Measurements from ENCODE around the gene COL6A2.
"Not testable (repeated sequence)": the region's sequence is repeated elsewhere in the genome, so short reads cannot be mapped to it uniquely, and the experiment has no call there.

Gene COL6A2

GRCh38 chr21:46097336-46098293 is at the start of gene COL6A2:
COL6A2 (plus strand) TSS chr21:46098112.
- DNase-seq: peak; percentile 49

DNA sequence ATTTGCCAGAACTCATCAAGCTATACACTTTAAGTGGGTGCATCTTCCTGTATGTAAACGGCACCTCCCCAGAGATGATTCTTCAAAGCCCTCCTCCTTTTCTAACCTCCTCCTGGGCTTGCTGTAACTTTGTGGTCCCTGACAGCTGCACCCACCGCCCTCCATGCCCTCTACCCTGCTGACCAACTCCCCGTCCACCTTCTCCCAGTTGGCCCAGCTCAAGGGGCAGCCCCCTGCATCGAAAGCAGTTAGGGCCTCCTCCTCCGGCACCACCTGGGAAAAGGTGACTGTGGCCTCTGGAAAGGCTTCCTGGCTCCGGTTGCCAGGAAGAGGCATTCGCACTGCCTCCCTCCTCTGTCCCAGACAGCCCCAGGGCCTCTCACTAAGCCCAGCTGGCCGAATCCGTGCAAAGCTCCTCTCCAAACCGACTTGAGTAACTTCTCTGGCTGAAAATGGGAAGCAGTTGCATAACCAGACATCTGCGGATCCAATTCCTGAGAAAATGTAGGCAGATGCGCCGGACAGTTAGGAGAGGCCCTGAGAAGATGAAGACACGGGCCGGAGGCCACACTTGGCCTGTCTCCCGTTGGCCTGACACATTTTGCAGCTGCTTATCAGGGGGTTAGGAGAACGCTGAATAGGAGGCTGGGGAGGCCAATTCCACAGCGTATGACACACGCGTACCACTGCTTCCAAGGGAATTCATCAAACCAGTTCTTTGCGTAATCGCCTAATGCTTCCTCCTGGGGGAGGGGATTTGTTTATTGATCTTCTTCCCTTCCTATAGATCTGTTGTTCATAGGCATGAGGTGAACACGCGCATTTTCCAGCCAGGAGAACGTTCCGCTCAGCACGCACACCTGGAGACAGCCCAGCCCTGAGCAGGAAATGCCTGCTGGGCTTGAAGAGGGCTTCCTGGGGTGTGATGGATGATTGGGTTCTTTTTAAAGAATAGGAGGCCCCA is 48.7 kb upstream of the COL6A2 start:
- DNase-seq: no peak

- no peak for DNase-seq
These were observed 47.8 kb upstream of the COL6A2 start for GRCh38 chr21:46049890-46050667.

- DNase-seq: no peak
These were observed 47.1 kb upstream of the COL6A2 start for GRCh38 chr21:46050668-46051378.

DNA sequence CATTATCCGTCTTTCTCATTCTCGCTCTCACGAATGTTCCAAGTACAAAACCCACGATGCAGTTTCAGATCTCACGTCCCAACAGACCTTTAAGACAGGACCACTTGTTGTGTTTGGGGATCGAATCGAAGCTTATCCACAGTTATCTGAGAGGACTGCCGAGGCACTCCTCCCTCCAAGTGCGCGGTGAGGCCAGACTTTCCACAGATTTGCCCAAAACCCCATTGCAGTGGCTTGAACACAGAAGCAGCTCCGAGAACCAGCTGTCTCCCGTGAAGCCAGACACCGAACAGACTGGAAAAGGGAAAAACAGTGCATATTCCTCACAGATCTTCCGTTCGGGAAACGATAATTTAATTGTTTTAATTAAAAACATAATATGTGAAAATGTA is 46.5 kb upstream of the COL6A2 start:
- DNase-seq: no peak

- no peak for DNase-seq
These were observed 45.9 kb upstream of the COL6A2 start for GRCh38 chr21:46051821-46052675.

DNA sequence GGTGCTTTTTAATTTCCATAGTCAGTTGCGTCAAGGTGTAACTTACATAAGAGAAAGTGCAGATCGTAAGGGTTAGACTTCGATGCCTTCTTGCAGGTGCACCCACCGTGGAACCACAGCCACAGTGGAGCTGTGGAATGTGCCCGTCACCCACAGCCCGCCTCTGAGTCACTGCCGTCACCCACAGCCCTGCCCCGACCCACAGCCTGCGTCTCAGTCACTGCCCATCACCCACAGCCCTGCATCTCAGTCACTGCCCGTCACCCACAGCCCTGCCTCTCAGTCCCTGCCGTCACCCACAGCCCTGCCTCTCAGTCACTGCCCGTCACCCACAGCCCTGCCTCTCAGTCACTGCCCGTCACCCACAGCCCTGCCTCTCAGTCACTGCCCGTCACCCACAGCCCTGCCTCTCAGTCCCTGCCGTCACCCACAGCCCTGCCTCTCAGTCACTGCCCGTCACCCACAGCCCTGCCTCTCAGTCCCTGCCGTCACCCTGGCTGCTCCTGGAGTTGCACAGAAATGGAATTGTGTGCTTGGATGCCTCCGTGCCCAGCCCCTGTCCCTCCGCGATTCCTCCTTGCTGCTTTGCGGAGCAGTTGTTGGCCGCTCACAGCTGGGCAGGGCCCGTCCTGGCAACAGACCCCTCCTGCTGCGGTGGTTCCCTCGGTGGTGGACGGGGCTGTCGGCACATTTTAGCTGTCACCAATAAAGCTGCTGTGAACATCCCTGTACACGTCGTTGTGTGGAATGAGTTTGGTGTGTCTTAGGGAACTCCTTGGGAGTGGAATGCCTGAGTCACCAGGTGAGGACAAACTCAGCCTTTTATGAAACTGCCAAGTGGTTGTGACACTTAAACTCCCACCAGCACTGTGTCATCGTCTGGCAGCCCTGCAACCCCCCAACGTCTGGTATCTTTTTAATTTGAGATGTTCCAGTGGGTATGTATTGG is 44.9 kb upstream of the COL6A2 start:
- peak; percentile 32 for DNase-seq

DNA sequence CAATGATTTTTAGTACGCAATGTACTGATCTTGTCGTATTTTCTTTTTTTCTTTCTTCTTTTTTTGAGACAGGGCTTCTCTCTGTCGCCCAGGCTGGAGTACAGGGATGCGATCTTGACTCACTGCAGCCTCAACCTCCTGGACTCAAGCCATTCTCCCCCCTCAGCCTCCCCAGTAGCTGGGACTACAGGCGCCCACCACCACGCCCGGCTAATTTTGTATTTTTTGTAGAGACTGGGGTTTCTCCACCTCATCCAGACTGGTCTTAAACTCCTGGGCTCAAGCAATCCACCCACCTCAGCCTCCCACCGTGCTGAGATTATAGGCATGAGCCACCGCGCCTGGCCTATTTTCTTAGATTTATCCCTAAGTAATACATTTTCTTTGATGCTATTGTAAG is 43.9 kb upstream of the COL6A2 start:
- DNase-seq: no peak

DNA sequence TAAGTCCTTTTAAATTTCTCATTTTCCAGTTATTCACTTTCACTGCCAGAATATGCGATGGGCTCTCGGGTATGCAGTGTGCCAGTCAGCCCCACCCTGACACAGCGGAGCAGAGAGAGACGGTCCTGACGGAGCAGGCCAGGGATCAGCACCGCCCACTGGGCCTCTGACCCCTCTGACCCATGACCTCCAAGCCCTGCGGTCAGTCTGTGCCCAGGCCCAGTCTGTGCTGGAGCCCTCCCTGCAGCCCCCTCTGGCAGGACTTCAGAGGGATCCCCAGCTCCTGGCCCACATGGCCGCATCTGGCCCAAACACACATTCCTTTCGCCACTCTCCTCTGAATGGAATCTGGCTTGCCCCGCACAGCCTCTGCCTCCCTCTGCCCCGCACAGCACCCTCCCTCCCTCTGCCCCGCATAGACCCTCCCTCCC is 43.4 kb upstream of the COL6A2 start:
- DNase-seq: no peak

DNA sequence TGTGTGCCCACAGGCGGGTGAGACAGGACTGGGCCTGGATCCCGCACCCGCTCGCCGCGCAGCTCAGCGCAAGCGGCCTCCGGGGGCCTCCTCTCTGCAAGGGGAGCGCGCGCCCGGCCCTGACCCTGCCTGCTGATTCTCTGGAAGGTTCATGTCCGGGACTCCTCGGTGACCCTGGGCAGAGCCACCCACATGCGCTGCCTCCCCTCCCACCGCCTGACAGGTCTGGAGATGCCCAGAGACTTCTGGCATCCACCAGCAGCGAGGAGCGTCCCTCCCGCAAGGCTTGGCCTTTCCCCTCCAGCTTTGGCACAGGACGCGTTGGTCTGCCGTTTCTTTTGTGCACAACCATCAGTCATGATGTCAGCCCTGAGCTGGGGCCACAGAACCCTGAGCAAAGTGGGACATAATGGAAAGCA is 42.0 kb upstream of the COL6A2 start:
- no peak for DNase-seq

DNA sequence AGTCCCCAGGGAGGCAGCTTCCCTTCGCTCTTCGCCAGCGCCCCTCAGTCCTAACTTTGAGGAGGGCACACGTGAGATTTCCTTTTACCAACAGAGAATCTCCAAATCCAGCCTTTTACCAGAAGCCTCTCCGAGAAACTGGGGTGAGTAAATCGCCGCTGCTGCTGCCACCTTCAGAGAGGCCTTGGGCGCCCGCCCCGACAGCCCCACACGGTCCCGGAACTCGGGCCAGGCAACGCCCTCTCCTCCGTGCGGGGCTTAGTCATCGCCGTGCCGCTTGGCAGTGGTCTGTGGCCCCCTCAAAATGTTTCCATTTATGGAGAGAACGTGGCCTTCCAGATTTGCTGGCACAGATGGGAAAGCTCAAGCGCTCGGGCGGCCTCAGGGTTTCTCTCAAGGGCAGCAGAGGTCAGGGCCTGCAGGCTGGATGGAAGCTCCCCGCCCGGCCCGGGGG is 41.4 kb upstream of the COL6A2 start:
- DNase-seq: no peak

DNA sequence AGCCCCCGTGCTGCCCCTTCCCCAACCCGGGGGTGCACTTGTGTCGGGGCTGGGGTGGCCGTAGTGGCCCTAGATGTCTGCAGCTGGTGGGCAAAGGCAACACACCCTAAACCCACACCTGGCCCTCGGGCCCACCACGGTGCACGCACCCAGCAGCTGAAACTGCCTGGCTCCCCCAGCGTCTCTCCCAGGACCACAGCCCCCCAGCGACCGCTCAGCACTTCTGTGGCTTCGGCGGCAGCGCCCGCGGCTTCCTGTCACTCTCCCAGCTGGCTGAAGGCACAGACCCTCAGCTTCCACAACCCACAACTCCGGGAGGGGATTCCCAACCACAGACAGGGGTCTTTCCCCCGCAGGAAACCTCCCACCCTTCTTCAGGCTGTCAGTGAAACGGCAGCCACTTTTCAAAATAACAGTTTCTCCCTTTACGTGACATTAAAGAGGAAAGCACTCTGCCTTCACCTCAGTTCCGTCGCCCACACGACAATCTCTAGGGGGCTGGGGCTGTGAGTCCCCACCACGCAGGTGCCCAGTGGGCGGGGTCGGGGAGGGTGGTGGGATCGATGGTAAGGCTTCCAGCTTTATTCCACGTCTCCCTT is 40.7 kb upstream of the COL6A2 start:
- peak; percentile 28 for DNase-seq

- no peak for DNase-seq
These were observed 40.1 kb upstream of the COL6A2 start for GRCh38 chr21:46057710-46058241.

DNA sequence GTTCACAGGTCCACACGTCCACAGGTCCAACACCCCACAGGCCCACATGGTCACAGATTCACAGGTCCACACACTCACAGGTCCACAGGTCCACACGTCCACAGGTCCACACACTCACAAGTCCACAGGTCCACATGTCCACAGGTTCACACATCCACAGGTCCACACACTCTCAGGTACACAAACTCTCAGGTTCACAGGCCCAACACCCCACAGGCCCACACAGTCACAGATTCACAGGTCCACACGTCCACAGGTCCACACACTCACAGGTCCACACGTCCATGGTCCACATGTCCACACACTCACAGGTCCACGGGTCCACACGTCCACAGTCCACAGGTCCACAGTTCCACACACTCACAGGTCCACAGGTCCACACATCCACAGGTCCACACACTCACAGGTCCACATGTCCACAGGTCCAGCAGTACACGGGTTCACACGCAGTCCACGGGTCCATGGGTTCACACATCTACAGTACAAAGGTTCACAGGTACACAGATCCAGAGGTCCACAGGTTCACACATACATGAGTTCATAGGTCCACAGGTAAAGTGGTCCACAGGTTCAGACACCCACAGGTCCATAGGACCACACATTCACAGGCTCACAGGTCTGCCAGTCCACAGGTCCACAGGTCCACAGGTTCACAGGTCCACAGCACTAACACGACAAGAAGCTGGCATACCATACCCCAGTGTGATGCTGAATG is 39.3 kb upstream of the COL6A2 start:
- DNase-seq: no peak

- DNase-seq: no peak
These were observed 38.7 kb upstream of the COL6A2 start for GRCh38 chr21:46059195-46059594.

DNA sequence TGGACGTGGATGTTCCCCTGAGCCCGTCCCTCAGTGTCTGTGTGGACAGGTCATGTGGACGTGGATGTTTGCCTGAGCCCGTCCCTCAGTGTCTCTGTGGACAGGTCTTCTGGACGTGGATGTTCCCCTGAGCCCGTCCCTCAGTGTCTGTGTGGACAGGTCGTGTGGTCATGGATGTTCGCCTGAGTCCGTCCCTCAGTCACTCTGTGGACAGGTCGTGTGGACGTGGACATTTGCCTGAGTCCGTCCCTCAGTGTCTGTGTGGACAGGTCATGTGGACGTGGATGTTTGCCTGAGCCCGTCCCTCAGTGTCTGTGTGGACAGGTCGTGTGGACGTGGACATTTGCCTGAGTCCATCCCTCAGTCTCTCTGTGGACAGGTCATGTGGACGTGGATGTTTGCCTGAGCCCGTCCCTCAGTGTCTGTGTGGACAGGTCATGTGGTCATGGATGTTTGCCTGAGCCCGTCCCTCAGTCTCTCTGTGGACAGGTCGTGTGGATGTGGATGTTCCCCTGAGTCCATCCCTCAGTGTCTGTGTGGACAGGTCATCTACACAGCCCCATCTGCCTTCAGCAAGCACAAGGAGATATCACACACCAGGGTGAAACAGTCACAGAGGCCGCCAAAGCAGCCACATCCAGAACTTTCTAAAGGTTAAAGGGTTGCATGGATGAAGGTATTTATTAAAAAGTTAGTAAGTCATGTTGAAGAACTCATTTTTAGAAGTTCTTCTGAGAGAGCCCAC is 38.0 kb upstream of the COL6A2 start:
- DNase-seq: not testable (repeated sequence)

DNA sequence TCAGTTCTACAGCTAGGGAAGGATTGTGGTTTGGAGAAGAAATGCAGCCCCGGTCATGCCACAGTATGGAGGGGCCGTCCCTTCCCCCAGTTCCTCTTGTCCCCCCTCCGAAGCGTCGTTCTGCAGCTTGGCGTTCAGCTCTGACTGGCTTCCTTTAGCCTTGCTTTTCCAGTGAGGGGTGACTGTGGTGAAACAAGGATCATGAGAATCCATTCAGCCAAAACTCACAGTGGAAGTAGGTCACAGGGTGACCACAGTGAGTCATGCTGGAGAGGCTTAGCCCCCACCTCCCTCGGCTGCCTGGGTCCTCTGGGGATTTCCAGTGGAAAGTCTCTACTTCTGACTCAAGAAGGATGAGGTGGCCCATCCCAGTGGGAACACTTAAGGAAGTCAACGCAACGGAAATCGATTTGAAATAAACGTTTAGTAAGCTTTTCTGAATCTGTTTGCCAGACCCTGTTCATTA is 37.3 kb upstream of the COL6A2 start:
- DNase-seq: no peak

Measured in CD4-positive, alpha-beta T cell treated with Interleukin-12 subunit alpha and Interleukin-12 subunit beta, for 1 hour (primary cell).